ENCODE results near the gene KSR2.

DNA sequence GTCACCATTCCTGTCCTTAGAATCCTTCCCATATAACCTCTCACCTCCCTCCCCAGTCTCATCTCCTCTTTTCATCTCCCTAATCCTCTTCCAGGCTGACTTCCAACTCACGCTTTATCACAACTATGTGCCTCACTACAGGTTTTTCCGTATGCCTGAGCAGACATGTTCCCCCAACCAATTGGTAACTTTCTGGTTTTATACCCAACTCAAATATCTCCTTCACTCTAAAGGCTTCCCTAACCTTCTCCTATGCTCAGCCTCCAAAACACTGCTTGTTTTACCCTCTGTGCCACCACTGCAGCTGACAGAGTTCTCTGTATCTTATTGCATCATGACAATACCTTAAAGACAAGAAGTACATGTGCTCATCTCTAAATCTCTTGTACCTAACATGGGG, 139.7 kb downstream of the KSR2 start:
- TF ChIP-seq, protein P1, sequence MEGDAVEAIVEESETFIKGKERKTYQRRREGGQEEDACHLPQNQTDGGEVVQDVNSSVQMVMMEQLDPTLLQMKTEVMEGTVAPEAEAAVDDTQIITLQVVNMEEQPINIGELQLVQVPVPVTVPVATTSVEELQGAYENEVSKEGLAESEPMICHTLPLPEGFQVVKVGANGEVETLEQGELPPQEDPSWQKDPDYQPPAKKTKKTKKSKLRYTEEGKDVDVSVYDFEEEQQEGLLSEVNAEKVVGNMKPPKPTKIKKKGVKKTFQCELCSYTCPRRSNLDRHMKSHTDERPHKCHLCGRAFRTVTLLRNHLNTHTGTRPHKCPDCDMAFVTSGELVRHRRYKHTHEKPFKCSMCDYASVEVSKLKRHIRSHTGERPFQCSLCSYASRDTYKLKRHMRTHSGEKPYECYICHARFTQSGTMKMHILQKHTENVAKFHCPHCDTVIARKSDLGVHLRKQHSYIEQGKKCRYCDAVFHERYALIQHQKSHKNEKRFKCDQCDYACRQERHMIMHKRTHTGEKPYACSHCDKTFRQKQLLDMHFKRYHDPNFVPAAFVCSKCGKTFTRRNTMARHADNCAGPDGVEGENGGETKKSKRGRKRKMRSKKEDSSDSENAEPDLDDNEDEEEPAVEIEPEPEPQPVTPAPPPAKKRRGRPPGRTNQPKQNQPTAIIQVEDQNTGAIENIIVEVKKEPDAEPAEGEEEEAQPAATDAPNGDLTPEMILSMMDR (IDR thresholded peaks at IDR 0.05): no peak
- TF ChIP-seq POLR2A (IDR thresholded peaks at IDR 0.05; ENCODE audit: low read depth) (no peak), EP300 (IDR thresholded peaks at IDR 0.05) (no peak)
